ENCODE results near the gene MED16. TPM values are rescaled to one million over a fixed set of nuclear protein-coding genes. Genes with fewer than 3 reads are reported as not detected.

MED16 gene, protein sequence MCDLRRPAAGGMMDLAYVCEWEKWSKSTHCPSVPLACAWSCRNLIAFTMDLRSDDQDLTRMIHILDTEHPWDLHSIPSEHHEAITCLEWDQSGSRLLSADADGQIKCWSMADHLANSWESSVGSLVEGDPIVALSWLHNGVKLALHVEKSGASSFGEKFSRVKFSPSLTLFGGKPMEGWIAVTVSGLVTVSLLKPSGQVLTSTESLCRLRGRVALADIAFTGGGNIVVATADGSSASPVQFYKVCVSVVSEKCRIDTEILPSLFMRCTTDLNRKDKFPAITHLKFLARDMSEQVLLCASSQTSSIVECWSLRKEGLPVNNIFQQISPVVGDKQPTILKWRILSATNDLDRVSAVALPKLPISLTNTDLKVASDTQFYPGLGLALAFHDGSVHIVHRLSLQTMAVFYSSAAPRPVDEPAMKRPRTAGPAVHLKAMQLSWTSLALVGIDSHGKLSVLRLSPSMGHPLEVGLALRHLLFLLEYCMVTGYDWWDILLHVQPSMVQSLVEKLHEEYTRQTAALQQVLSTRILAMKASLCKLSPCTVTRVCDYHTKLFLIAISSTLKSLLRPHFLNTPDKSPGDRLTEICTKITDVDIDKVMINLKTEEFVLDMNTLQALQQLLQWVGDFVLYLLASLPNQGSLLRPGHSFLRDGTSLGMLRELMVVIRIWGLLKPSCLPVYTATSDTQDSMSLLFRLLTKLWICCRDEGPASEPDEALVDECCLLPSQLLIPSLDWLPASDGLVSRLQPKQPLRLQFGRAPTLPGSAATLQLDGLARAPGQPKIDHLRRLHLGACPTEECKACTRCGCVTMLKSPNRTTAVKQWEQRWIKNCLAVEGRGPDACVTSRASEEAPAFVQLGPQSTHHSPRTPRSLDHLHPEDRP
- 20.4 and 25.9 TPM in 2 replicates for total RNA-seq (2014; rRNA removed; shearing (Covaris generic))

DNA sequence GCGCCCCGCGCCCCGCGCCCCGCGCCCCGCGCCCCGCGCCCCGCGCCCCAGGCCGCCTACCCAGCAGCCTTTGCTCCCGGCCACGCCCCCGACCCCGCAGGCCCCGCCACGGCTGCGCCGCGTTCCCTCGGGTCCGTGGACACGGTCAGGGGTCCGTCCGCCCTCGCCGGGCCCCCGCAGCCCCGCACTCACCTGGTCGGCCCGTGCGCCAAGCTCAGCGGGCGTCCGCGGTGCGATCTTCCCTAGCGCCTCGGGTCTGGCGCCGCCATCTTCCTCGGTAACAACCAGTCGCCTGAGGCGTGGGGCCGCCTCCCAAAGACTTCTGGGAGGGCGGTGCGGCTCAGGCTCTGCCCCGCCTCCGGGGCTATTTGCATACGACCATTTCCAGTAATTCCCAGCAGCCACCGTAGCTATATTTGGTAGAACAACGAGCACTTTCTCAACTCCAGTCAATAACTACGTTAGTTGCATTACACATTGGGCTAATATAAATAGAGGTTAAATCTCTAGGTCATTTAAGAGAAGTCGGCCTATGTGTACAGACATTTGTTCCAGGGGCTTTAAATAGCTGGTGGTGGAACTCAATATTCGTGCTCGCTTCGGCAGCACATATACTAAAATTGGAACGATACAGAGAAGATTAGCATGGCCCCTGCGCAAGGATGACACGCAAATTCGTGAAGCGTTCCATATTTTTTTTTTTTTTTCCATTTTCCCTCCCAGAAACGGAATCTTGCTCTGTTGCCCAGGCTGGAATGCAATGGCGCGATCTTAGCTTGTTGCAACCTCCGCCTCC is at the start of gene MED16, which contains the start of gene RNU6-9:
TSS of gene MED16 (minus strand) at position 294 of the 796 bp plus-strand sequence. CDS start 2,056 bp downstream, outside the sequence.
TSS of gene RNU6-9 (plus strand) at position 591 of the 796 bp plus-strand sequence.
- peak; percentile 95 for DNase-seq (ENCODE audit: low read depth)

DNA sequence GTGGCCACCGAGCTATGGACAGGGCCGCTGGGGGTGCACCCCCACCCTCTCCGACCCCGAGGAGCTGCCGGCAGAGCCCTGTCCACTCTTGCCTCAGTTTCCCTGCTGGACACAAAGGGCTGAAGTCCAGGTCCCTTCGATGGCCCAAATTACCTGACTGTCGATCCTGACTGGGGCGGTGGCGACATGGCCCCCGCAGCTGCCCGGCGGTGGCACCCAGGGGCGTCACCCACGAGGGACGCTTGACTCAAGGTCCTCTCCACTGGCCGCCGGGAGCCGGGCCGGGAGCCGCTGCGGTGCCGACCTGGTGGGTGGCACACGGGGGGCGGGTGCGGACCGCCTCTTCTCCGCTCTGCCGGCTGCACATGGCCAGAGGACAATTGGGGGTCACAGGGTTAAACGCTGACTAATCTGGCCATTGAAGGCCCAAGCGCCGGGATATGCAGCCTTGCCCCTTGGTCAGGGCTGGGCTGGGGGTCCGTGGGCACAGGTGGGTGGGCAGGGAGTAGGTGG is 49.2 kb upstream of the MED16 start:
- no peak for DNase-seq (ENCODE audit: low read depth)

DNA sequence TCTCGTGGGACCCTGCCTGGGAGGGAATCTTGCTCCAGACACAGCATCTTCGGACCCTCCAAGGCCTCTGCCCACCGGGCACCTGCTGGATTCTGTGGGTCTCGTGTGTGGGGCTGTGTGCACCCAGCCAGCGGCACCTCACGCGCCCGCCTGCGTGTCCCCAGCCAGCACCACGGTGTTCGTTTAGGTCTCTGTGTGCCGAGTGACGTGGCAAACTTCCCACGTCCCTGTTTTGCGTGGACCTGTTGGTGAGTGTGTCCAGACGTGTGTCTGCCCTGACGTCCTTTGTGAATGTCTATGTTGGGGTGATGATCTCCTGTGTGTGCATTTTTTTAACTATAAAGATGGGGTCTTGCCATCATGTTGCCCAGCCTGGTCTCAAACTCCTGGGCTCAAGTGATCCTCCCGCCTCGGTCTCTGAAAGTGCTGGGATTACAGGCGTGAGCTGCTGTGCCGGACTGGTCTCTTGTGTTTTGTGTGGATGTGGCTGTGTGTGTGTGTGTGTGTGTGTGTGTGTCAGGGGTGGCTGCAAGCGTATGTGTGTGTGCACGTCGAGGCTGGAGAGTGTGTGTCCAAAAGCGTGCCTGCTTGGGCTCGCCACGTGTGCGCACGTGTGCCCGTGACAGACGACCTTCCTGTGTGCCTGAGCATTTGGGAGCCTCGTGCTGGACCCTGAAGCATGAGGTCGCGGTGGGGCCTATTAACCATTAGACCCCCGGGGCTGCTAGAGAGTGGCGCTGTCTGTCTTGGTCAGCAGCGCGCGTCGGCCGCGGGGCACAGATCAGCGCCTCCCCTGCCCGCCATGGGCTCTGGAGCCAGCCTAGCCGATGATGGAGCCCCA is 48.5 kb upstream of the MED16 start:
- DNase-seq (ENCODE audit: low read depth), result no peak

DNA sequence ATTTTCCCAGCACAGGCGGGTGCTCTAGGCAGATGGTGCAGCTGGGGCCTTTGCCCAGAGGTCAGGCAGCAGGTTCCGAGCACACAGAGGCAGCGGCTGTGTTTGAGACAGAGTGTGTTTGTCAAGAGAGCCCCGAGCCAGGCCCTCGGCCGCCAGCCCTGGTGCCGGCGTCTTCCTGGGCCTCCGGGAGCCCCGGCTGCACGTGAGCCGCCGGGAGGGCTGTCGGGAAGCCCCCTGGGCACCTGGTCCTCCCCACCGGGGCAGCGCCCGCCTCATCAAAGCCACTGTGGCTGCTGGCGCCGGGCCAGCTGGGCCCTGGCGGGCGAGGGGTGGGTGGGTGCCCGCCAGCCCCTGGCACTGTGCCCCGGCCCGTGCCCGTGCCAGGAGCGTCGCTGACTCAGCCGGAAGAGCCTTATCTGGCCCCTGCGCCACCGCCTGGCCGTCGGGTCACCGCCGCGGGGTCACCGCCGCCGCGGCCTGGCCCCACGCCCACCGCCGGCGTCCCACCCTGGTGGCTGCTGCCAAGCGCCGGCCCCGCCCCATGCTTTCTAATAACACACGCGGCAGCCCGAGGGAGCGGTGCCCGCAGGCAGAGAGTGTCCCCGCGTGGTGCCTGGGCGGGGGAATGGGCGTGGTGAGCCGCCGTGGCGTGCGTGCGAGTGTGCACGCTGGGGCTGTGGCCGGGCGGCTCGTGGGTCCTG is 47.8 kb upstream of the MED16 start:
- DNase-seq (ENCODE audit: low read depth), result peak; percentile 84

DNA sequence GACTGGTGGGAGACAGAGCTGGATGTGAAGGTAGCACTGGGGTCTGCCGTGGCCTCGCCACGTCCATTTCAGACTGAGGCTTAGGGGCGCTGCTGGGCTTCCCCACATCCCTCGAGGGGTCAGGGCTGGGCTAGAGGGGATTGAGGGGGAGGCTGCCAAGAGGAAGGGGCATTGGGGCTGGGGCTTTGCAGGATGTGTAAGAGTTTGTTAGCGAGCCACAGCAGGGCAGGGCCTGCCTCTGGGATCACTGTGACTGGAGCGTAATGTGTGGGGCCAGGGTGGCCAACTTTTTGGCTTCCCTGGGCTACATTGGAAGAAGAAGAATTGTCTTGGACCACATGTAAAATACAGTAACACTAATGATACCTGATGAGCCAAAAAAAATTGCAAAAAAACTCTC is 46.9 kb upstream of the MED16 start:
- DNase-seq (ENCODE audit: low read depth), result no peak

DNA sequence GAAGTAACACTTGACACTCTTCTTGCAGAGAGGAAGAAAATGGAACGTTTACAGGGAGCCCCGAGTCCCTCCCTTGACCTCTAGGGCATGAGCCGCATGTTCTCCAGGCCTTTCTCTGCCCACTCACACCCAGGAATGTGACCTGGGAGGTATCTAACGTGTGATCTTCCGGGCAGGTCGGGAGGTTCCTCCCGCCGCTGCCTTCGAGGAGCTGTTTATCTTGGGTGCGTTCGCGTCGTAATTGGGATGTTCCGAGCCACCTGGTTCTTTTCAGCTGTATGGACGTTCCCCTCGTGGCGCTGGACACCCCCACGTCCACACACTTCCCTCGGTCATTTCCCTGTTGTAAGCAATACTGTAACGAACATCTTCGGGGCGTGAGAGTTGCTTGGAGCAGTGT is 46.5 kb upstream of the MED16 start:
- DNase-seq (ENCODE audit: low read depth), result no peak

DNA sequence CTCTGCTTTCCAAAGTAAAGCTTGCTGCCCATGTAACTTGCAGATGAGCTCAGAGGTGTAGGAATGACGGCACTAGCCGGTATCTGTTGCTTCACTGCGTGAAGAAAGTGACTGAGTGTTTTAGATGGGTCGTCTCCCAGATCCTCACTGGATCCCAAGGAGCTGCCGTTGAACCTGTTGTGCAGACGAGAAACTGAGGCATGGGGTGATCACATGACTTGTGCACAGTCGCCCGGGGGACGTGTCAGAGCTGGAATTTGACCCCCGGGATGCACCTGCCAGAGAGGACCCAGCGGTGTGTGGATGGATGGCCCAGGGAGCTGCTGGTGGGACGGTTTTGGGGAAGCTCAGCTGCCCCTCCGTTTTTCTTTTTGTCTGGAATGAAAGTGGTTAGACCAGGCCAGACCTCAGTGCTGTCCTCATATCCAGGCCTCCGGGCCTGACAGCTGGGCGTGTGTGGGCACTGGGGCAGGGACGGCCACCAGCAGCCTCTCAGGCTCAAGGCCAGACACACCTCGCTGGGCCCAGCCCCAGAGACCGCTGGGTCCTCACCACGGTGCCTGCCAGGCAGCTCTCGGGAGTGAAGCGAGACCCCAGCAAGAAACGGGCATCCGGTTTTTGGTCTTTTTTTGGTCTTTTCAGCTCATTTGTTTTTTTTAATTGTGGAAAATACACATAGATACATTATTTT is 45.4 kb upstream of the MED16 start:
- DNase-seq (ENCODE audit: low read depth), result no peak

DNA sequence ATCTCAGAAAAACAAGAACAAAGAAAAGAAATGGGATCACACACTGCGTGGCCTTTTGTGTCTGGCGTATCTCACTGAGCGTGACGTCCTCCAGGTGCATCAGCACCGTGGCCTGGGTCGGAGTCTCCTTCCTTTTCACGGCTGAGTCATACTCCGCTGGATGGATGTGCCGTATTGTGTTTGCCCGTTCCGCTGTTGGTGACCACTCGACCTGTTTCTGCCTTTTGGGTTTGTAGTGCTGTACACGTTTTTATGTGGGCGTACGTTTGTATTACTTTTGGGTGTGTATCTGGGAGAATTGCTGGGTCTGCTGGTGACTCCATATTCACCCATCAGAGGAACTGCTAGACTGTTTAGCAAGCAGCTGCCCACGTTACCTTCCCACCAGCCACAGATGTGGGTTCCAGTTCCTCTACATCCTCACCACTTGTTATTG is 44.3 kb upstream of the MED16 start:
- no peak for DNase-seq (ENCODE audit: low read depth)

DNA sequence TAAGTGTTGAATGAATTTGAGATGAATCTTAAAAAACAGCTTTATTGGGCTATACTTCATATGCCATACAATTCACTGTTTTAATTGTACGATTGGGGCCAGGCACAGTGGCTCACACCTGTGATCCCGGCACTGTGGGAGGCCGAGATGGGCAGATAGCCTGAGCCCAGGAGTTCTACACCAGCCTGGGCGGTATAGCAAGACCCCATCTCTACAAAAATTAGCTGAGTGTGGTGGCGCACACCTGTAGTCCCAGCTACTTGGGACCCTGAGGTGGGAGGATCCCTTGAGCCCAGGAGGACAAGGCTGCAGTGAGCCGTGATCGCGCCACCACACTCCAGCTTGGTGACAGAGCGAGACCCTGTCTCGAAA is 43.2 kb upstream of the MED16 start:
- DNase-seq (ENCODE audit: low read depth), result no peak

DNA sequence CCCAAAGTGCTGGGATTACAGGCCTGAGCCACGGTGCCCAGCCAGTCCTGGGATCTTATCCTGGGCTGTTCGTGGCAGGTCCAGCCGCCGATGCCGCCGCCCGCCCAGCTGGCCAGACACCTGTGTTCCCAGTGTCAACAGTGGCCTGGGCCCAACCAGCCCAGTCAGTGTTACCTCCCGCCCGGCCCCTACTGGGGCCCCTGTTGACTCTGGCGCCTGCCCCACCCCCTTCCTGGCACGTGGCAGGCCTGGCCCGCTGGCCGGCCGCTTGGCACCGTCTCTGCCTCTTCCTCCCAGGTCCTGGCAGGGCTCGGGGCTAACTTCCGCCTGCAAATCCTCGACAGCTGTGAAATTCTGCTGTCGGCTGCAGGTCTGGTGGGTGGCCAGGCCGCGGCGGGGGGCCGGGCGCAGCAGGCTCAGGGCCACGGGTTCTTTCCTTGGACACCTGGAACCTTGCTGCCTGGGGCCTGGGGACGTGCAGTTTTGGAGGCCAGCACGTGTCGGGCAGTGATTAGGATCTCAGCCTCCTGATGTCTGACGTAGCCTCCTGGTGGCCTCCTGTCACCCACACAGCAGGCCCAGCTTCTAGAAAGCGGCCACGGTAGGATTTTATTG is 42.0 kb upstream of the MED16 start:
- peak; percentile 54 for DNase-seq (ENCODE audit: low read depth)

DNA sequence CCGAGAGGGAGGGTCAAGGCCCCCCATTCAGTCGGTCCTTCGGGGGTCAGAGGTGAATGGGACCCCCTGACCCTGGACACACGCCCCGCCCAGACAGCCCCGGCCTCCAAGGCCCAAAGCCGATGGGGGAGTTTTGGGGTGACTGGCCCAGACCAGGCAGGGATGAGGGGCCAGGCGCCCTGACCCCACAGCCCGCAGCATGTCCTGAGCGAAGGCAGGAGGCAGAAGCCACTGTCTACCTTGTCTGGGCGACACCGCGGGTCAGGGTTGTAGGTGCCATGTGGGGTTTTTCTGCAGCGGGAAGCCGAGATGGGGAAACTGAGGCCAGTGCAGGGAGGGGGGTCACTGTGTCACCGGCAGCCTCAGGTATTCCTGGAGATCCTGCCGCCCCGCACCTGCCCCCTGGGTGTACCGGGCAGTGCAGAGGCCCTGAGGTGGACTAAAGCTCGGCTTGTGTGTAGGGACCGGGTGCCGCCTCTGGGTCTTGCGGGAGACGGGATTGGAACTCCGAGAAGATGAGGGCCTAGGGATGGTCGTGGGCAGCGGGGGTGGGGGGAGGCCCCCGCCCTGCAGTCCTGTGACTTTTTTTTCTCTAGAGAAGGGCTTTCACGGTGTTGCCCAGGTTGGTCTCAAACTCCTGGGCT is 41.3 kb upstream of the MED16 start:
- no peak for DNase-seq (ENCODE audit: low read depth)

DNA sequence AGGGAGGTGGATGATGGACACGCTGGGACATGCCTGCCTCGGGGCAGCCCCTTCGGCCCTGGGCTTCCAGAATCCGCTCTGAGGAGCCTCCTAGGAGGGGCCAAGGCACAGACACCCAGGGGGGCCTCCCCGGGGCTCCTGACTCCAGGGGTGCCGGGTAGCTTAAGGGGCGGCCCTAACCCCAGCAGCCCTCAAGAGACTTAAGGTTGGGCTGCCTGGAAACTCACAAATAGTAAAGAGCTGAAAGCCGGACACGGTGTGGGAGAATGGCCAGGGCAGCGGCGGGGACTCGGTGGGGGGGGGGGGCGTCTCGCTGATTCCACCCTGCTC is 40.5 kb upstream of the MED16 start:
- DNase-seq (ENCODE audit: low read depth), result no peak

DNA sequence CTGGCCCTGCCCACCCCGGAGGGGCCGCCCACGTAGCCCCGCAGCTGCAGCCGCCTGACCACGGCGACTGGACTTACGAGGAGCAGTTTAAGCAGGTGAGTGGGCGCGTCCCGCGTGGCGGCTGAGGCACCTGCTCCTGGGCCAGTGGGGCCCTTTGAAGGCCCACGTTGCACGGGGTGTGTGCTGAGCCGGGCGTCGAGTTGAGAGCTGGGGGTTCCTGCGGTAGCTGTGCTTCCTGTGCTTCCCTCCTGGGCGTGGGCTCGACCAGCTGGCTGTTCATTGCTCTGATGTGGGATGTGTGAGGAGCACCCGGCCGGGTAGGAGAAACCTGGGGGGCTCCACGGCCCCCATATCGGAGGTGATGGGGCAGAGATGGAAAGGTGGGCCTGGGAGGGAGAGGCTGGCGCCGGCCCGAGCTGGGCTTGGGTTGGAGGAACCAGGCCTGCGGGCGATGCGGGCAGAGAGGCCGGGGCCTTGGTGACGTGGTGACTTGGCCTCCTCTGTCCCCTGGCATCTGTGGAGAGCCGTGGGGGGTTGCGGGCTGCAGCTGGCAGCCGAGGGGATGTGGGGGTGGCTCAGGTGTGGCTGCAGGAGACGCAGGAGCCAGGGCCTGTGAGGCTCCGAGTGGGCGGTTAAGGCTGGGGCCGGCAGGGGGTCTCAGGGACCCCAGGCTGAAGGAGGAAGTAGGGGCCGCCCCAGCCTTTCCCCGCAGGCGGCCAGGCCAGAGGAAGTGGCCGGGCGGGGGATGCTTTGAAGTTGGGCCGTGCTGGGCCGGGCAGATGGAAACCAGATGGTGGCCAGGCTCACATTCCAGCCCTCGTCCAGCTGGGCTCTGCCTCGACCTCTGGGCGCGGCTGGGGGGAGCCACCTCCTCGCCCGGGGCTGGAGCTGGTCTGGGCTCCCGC is 39.9 kb upstream of the MED16 start:
- DNase-seq (ENCODE audit: low read depth), result peak; percentile 86

DNA sequence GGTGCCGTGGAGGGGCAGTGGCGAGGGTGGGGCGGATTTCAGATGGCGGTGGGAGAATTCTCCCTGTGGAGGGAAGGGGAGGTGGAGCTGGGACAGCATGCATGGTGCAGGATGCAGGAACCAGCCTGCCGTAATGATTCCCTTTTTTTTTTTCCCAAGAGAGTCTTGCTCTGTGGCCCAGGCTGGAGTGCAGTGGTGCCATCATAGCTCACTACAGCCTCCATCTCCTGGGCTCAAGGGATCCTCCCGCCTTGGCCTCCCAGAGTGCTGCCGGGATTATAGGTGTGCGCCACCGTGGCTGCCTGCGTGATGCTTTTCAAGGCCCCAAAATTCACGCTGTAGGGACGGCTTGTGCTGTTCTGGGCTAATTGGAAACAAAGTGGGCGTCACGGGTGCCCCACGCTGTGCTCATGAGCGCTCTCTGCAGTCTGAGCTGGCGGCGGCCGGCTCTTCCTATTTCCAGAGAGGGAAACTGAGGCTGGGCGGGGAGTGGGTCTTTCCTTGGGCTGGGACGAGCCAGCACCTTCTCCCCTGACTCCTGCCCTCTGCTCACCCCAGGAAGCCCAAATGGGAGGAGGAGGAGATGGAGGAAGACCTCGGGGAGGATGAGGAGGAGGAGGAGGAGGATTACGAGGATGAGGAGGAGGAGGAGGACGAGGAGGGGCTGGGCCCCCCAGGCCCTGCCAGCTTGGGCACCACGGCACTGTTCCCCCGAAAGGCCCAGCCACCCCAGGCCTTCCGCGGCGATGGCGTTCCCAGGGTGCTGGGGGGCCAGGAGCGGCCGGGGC is 39.1 kb upstream of the MED16 start:
- DNase-seq (ENCODE audit: low read depth), result no peak

DNA sequence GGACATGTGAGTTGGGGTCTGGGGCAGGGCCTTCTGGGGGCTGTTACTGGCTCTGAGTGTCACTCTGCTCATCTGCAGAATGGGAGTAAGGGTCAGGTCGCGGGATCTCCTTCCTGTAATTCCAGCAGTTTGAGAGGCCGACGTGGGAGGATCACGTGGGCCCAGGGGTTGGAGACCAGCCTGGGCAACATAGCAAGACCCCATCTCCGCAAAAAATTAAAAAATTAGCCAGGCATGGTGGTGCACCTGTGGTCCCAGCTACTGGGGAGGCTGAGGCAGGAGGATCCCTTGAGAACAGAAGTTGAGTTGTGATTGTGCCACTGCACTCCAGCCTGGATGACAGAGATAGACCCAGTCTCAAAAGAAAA is 36.9 kb upstream of the MED16 start:
- no peak for DNase-seq (ENCODE audit: low read depth)

DNA sequence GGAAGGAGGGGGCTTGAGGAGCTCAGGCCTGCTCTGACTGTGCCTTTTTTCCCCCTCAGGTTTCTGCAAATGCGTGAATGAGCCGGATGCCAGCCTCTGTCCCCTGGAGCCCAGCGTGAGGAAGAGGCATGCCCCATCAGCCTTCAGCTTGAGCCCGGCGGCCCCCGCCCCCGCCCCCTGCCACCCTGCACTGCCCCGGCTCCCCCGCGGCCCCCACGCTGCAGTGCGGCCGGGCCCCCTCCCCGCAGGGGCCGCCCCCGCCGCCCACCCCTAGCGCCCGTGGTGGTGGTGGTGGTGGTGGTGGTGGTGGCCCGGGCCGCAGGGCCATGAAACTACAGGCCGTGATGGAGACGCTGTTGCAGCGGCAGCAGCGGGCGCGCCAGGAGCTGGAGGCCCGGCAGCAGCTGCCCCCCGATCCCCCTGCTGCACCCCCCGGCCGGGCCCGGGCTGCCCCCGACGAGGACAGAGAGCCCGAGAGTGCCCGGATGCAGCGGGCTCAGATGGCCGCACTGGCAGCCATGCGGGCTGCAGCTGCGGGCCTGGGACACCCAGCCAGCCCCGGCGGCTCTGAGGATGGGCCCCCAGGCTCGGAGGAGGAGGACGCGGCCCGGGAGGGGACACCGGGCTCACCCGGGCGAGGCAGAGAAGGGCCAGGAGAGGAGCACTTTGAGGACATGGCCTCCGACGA is 36.4 kb upstream of the MED16 start:
- DNase-seq (ENCODE audit: low read depth), result no peak
